GM18861 (cell line): Measurements from ENCODE around the gene PRDM2.
"Not testable (repeated sequence)": the region's sequence is repeated elsewhere in the genome, so short reads cannot be mapped to it uniquely, and the experiment has no call there.

Experiments
- ATAC-seq: cut with Tn5 transposase; IDR thresholded peaks from one replicate; pipeline ENCODE4 v1.9.1; 2021; ENCODE audit not compliant: unreplicated experiment

Gene PRDM2

GRCh38 chr1:13699936-13700520 is at the start of gene PRDM2:
PRDM2 (plus strand) TSS chr1:13700188; CDS start chr1:13715606, 15,418 bp downstream.
- ATAC-seq = peak; percentile 24

- ATAC-seq = no peak
Measured at GRCh38 chr1:13651279-13651678, 48.7 kb upstream of the PRDM2 start.

- ATAC-seq = no peak
Measured at GRCh38 chr1:13652238-13652637, 47.8 kb upstream of the PRDM2 start.

- ATAC-seq = no peak
Measured at GRCh38 chr1:13661539-13661938, 38.4 kb upstream of the PRDM2 start.

GRCh38 chr1:13662493-13662892 is 37.5 kb upstream of the PRDM2 start:
- ATAC-seq = no peak

GRCh38 chr1:13663969-13664368 is 36.0 kb upstream of the PRDM2 start:
- ATAC-seq = no peak

- no peak for ATAC-seq
Measured at GRCh38 chr1:13664451-13664850, 35.5 kb upstream of the PRDM2 start.

GRCh38 chr1:13666317-13666716 is 33.7 kb upstream of the PRDM2 start:
- ATAC-seq = no peak

GRCh38 chr1:13667691-13668090 is 32.3 kb upstream of the PRDM2 start:
- no peak for ATAC-seq

GRCh38 chr1:13674377-13674776 is 25.6 kb upstream of the PRDM2 start:
- no peak for ATAC-seq

GRCh38 chr1:13675151-13675651 is 24.8 kb upstream of the PRDM2 start:
- ATAC-seq = no peak

GRCh38 chr1:13677896-13678295 is 22.1 kb upstream of the PRDM2 start:
- ATAC-seq = no peak

- no peak for ATAC-seq
Measured at GRCh38 chr1:13679651-13680050, 20.3 kb upstream of the PRDM2 start.

- ATAC-seq = not testable (repeated sequence)
Measured at GRCh38 chr1:13680609-13681008, 19.4 kb upstream of the PRDM2 start.

- no peak for ATAC-seq
Measured at GRCh38 chr1:13681921-13682320, 18.1 kb upstream of the PRDM2 start.

GRCh38 chr1:13682444-13682843 is 17.5 kb upstream of the PRDM2 start:
- no peak for ATAC-seq

- ATAC-seq = no peak
Measured at GRCh38 chr1:13683206-13683605, 16.8 kb upstream of the PRDM2 start.

GRCh38 chr1:13687151-13687715 is 12.8 kb upstream of the PRDM2 start:
- ATAC-seq = no peak

GRCh38 chr1:13693094-13693493 is 6.9 kb upstream of the PRDM2 start:
- ATAC-seq = not testable (repeated sequence)

GRCh38 chr1:13694886-13695684 is 4.9 kb upstream of the PRDM2 start:
- ATAC-seq = no peak

GRCh38 chr1:13697738-13698137 is 2.2 kb upstream of the PRDM2 start:
- no peak for ATAC-seq

GRCh38 chr1:13699510-13699909 is 478 bp upstream of the PRDM2 start:
- no peak for ATAC-seq
